ENCODE measurements around the gene ATG13.

DNA sequence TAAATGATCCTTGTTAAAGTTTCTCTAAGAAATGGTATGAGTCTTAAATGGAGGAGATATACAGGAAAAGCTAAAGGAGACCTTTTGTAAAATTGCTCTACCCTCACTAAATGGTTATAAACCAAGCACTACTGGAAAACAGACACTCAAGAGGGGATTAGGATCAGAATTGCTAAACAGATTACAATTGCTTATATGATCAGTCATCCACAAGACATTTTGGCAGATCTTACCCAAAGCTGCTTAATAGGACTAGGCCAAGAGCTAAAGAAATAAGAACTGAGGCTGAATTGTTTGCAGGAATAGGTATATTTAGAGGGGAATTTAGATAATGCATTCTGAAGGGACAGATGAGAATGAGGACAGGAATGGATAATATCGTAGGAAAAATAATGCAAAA, 9.8 kb upstream of the ATG13 start:
- TF ChIP-seq CTCF (conservative IDR thresholded peaks at IDR 0.05): no peak
- TF ChIP-seq EZH2 (IDR thresholded peaks at IDR 0.05; ENCODE audit: low read depth): no peak

Data from PC-9 (cell line).